ENCODE results near the gene PXDN. TPM values are rescaled to one million over a fixed set of nuclear protein-coding genes. Genes with fewer than 3 reads are reported as not detected.

PXDN gene
- total and polyA plus RNA-seq, 10 of the 15 experiments (the other 5 are each of a cell fraction or from before 2014, with no cell fraction given), result 0.12 to 0.69 (median 0.23) TPM; not detected in 5

DNA sequence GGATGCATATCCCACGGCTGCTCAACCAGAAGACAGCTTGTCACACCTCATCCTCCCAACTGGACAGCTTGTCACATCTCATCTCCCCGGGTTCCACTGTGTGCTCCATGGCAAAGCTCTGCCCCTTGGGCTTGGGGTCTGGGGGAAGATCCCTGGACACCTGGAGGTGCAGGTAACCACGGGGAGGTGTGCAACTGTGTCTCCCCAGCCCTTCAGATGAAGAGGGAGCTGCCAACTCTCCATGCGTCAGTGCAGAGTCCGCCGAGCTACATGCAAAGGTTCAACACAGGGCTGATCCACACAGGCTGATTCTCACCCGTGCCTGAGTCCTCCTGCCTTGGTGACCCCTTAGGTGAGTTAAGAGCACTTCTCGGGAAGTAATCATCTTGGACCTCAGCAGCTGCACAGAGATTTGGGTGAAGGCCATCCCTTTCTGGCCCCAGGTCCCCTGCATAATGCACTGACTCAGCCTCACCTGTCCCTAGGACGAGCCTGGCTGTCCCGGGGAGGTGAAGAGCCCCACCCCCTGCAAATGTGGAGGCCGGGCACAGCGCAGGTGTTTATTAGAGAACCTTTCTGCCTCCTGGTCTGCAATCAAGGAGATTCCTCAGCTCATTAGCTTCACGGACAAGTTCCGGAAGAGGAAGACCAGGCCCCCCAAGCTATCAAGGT lies 157.9 kb downstream of the PXDN start (continued):
- TF ChIP-seq REST (IDR thresholded peaks at IDR 0.05; ENCODE audit: low read depth, low read length) (no peak), JUNB (IDR thresholded peaks at IDR 0.05) (no peak), LARP7 (IDR thresholded peaks at IDR 0.05) (no peak), YBX1 (IDR thresholded peaks at IDR 0.05) (no peak), NFYA (IDR thresholded peaks at IDR 0.05; ENCODE audit: borderline replicate concordance, low read depth, low read length) (no peak), KDM1A (IDR thresholded peaks at IDR 0.05; ENCODE audit: borderline replicate concordance) (no peak), ZZZ3 (IDR thresholded peaks at IDR 0.05; ENCODE audit: control insufficient read depth, insufficient read length, low read depth) (no peak)

- Histone ChIP-seq H4K20me1 (ENCODE audit: control insufficient read depth, insufficient read depth) (no peaks in the 10 kb centered on the region), H3K27me3 (replicated peaks in 1 of 2; ENCODE audit: control insufficient read depth in 2 of 2, insufficient read depth in 2 of 2, low read length in 1 of 2) (no peaks in the 10 kb centered on the region), H3K9ac (ENCODE audit: control insufficient read depth, insufficient read depth, low read length) (no peak overlapping the region), H3K4me2 (ENCODE audit: control insufficient read depth, insufficient read depth) (no peak overlapping the region), H2AFZ (ENCODE audit: control insufficient read depth, low read depth, low read length) (no peak overlapping the region), H3K9me3 (replicated peaks; ENCODE audit: control insufficient read depth, insufficient read depth, low read length) (no peaks in the 10 kb centered on the region; the same call in 2 of the 3 replicates), H3K4me1 (ENCODE audit: control insufficient read depth, insufficient read depth, low read length) (no peaks in the 10 kb centered on the region), H3K27ac (ENCODE audit: control insufficient read depth, insufficient read depth) (no peak overlapping the region), H3K36me3 (ENCODE audit: control insufficient read depth in 2 of 2, insufficient read depth in 2 of 2, low read length in 1 of 2) (no peaks in the 10 kb centered on the region), H3K79me2 (ENCODE audit: control insufficient read depth, insufficient read depth, low read length) (no peaks in the 10 kb centered on the region), H3K4me3 (no peak overlapping the region)
- ChIA-PET CTCF (no interaction called here), SMC1A (ENCODE audit: uncharacterized antibody, unreplicated experiment) (no interaction called here), POLR2A (no interaction called here), RAD21 (ENCODE audit: unreplicated experiment) (no interaction called here)
- FAIRE-seq, result no peak
- no peak for DNase-seq (ENCODE audit: low read depth, low spot score)
- intact Hi-C loops (cut with micrococcal nuclease; ENCODE audit: unreplicated experiment), result no loop called here
- in situ Hi-C loops (cut with MboI), result no loop called here
- no peak for ATAC-seq
- WGBS (ENCODE audit: insufficient coverage, insufficient replicate concordance, low lambda C conversion rate, missing lambda C conversion rate), result 23% methylated on average over 14 of the region's 17 CpGs
- no TSS peak for BruUV-seq (replicated peaks)
- no peak for TF ChIP-seq PAX5 (IDR thresholded peaks at IDR 0.05; ENCODE audit: borderline replicate concordance, low read depth, low read length)
- no peak for TF ChIP-seq HDAC6 (IDR thresholded peaks at IDR 0.05; ENCODE audit: unreplicated experiment)
- TF ChIP-seq CHD4 (IDR thresholded peaks at IDR 0.05), result no peak
- TF ChIP-seq SRF (IDR thresholded peaks at IDR 0.05; ENCODE audit: low read depth in 2 of 2, low read length in 2 of 2), result no peak
- TF ChIP-seq CBX5 (IDR thresholded peaks at IDR 0.05; ENCODE audit: low read depth), result no peak
- TF ChIP-seq RAD21 (IDR thresholded peaks at IDR 0.05; ENCODE audit: insufficient read depth, low read depth, low read length), result no peak
- TF ChIP-seq RFX5 (IDR thresholded peaks at IDR 0.05; ENCODE audit: low read depth, low read length), result no peak
- TF ChIP-seq, protein P1, sequence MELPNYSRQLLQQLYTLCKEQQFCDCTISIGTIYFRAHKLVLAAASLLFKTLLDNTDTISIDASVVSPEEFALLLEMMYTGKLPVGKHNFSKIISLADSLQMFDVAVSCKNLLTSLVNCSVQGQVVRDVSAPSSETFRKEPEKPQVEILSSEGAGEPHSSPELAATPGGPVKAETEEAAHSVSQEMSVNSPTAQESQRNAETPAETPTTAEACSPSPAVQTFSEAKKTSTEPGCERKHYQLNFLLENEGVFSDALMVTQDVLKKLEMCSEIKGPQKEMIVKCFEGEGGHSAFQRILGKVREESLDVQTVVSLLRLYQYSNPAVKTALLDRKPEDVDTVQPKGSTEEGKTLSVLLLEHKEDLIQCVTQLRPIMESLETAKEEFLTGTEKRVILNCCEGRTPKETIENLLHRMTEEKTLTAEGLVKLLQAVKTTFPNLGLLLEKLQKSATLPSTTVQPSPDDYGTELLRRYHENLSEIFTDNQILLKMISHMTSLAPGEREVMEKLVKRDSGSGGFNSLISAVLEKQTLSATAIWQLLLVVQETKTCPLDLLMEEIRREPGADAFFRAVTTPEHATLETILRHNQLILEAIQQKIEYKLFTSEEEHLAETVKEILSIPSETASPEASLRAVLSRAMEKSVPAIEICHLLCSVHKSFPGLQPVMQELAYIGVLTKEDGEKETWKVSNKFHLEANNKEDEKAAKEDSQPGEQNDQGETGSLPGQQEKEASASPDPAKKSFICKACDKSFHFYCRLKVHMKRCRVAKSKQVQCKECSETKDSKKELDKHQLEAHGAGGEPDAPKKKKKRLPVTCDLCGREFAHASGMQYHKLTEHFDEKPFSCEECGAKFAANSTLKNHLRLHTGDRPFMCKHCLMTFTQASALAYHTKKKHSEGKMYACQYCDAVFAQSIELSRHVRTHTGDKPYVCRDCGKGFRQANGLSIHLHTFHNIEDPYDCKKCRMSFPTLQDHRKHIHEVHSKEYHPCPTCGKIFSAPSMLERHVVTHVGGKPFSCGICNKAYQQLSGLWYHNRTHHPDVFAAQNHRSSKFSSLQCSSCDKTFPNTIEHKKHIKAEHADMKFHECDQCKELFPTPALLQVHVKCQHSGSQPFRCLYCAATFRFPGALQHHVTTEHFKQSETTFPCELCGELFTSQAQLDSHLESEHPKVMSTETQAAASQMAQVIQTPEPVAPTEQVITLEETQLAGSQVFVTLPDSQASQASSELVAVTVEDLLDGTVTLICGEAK (IDR thresholded peaks at IDR 0.05; ENCODE audit: borderline replicate concordance), result no peak
- TF ChIP-seq ZNF384 (IDR thresholded peaks at IDR 0.05; ENCODE audit: borderline replicate concordance, low read depth, low read length), result no peak
- no peak for TF ChIP-seq HCFC1 (IDR thresholded peaks at IDR 0.05; ENCODE audit: low read length)
These were observed 158.7 kb downstream of the PXDN start for GRCh38 chr2:1585635-1586034.

Data from GM12878 (cell line).